GM18520 (cell line): Measurements from ENCODE around the gene DPY19L1.
A peak's percentile ranks its signal among the peaks of the same experiment; 100 is the strongest.
"Not testable (repeated sequence)": the region's sequence is repeated elsewhere in the genome, so short reads cannot be mapped to it uniquely, and the experiment has no call there.

Source experiments
- ATAC-seq: cut with Tn5 transposase; IDR thresholded peaks from one replicate; pipeline ENCODE4 v1.9.1; 2021; ENCODE audit not compliant: unreplicated experiment

DPY19L1 gene

DNA sequence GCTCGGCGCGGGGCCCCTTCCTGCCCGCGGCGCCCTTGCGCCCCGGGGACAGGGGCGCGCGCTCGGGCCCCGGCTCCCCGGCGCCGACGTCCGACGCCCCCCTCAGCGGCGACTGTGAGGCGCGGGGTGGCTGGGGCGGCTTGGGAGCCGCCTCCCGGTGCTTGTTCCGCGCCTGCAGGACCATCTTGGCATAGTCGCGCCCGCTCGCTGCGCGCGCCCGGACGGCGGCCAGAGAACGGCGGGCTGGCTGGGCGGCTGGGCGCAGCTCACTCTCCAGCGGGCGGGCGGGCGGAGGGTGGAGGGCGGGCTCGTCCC lies at the start of gene DPY19L1:
Gene DPY19L1, minus strand, starts transcription at position 275 of the 315 bp plus-strand sequence. Its CDS starts 91 bp downstream, at position 184.
- ATAC-seq, result no peak

DNA sequence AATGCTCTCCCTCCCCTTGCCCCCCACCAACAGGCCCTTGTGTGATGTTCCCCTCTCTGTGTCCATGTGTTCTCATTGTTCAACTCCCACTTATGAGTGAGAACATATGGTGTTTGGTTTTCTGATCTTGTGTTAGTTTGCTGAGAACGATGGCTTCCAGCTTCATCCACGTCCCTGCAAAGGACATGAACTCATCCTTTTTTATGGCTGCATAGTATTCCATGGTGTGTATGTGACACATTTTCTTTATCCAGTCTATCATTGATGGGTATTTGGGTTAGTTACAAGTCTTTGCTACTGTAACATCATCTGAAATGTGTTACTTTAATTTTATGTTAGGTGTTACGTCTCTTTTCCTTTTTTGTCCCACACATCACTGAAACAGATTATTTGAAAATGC lies 42.2 kb upstream of the DPY19L1 start:
- not testable (repeated sequence) for ATAC-seq

DNA sequence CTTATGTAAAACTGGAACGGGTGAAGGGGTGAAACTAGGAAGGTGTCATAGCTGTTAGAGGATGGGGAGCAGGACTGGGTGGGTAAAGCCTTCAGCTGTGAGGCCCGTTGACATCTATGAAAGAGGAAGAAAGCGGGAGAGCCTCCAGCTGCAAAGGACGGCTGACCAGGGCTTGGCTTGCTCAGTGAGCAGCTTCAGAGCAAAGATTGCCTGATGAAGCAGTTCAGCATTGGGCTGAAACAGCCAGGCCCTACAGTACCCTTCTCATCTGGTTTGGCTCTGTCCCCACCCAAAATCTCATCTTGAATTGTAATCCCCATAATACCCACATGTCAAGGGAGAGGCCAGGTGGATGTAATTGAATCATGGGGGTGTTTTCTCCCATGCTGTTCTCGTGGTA lies 36.7 kb upstream of the DPY19L1 start:
- not testable (repeated sequence) for ATAC-seq

DNA sequence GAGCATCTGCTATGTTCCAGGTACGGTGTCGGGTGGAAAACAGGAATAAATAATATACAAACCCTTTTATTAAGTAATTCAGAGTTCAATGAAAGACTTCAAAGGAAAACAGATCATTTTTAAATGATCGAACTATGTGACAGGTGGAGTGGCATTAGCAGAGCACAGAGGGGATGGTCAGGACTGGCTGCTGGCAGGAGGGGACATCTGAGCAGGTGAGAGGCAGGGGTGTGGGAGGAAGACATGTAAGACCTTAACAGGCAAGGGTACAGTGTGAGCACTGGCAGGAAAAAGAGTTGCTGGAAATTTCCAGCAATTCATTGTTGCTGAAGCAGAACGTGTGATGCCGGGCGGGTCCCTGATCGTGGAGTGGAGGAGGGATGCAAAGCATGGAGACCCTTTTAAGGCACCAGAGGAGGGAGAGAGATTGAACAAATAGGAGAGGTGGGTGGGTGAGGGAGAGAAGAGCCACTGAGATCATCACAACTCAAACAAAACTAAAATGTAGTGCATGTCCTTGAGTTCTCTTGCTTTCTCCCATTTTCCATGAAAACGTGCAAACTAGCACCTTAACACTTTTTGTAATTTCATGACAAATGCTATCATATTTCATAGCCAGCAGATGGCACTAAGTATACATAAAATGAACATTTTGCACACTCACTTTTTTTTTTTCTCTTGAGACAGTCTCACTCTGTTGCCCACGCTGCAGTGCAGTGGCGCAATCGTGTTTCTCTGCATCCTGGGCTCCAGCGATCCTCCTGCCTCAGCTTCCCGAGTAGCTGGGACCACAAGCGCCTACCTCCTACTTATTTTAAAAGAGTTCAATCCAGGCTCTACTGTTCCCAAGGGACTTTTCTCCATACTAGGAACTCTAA lies 35.9 kb upstream of the DPY19L1 start:
- ATAC-seq, result not testable (repeated sequence)

DNA sequence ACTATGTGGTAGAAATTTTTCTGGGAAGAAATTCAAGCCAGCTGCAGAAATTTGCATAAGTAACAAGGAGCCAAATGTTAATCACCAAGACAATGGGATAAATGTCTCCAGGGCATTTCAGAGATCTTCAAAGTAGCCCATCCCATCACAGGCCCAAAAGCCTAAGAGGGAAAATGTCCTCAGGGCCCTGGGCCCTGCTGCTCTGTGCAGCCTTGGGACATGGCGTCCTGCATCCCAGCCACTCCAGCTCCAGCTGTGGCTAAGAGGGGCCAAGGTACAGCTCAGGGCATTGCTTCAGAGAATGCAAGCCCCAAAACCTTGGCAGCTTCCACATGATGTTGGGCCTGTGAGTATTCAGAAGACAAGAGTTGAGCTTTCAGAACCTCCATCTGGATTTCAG lies 31.8 kb upstream of the DPY19L1 start:
- ATAC-seq, result not testable (repeated sequence)

DNA sequence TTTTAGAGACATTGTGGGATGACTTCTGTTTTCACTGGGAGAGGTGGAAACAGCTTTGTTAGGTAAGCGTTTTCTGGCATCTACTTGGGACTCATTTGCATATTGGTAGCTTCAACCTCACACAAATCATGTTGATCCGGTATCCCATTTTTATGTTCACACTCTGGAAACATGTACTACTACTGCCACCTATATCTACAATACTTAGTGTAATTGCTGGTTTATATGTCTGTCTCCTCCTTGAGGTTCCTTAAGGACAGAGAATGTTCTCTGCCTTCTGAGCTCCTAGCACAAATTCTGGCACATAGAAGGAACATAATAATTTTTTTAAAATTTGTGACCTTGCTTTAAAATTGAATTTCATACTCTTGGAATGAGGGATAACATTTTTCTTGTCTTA lies 28.1 kb upstream of the DPY19L1 start:
- ATAC-seq, result not testable (repeated sequence)

DNA sequence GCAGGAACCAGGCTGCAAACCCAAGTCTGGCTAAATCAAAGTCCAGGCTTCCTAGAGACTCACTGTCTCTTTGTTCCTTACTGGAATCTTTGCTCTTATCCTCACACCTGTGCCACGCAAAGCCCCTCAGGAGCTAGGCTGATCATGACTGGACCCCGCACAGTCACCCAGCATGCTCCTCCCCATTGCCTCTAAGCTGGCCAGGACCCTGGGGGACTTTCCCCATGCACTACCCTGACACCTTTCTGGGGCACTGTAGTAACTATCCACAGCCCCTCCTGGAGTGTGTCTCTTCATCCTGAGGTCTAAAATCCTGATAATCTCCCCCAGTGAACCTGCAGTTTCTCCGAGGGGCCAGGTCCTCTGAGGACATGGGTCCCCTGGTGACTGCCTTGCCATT lies 21.3 kb upstream of the DPY19L1 start:
- not testable (repeated sequence) for ATAC-seq

DNA sequence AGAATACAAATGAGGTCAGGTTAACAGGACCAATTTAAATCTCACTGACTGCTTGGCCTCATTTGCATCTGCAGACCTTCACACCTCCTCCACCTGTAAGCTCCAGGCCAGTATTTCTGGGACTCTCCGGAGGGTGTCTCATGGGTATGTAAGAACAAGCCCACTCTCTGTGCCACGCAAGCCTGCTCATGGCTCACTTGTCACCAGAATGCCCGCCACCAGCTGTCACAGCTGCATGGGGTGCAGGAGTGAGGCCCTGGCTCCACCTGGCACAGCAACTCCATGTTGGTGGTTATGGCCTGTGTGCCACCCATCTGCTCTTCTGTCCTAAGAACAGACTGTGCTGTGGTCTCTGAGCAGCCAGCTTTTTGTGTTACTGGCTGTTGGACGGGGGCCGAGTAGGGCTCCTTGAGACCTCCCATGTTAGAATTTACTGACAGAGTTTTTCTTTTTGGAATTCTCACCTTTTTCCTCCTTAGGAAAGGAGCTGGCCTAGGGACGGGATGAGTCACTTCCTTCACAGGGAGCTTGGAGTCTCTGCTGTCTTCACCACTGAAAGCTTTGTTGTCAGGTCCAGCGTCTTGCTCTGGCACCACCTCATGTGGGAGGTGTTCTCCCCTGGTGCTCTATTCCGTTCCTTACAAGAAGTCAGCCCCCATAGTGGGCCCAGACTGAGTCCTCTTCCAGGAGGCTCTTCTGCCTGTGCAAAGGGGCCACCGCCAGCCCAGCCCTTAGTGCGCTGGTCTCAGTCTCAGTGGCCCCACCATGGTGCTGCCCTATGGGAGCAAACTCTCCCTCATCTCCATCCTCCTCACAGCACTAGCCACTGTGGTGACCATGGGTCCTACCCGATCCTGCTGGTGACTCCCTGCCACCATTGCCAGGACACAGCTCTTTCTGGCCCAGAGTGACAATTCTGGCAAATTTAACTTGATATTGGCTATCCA lies 20.5 kb upstream of the DPY19L1 start:
- not testable (repeated sequence) for ATAC-seq

DNA sequence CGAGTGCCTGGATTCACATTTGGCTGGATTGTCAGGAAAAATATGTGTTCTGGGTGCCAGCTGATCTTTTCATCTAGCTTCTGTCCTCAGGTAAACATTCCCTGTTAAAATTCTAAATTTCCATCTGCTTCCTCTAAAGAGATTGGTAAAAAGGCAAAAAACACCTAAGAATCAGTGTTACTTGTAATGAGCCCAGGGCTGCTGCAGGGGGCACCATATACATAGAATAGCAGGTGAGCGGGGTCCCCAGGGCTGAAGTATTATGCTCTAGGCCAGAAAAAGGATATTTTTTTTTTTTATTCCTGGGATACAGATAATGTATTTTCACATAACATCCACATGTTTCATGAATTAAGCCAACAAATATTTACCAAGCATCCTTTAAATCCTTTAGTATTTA lies 18.4 kb upstream of the DPY19L1 start:
- not testable (repeated sequence) for ATAC-seq

DNA sequence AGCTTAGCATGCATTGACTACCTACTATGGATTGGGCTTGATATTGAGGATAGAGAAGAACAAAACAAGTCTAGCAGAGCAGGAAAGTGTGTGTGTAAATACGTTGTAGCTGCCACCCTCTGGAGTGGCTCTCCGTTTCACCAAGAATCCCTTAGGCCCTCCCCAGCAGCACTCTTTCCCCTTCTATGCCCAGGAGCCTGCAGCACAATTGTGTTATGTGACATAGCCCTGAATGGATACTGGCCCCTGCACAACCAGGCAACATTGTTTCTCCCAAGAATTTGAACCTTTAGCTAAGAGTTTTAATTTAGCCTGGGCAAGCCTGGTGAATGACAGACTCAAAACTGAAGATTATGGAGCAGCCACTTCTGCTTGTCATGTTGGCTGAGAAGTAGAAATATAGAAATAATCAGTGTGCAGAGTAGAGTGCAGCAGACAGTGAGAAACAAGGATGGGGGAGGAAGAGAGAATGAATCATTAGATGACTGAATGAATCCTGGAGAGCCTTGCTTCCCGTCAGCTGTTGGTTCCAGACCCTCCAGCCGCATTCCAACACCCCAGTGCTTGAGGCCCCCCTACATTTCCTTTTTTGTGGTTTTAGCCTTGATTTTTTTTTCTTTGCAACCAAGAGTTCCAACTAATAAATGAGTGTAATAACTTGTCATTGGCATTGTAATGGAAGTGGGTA lies 16.3 kb upstream of the DPY19L1 start:
- ATAC-seq, result not testable (repeated sequence)

DNA sequence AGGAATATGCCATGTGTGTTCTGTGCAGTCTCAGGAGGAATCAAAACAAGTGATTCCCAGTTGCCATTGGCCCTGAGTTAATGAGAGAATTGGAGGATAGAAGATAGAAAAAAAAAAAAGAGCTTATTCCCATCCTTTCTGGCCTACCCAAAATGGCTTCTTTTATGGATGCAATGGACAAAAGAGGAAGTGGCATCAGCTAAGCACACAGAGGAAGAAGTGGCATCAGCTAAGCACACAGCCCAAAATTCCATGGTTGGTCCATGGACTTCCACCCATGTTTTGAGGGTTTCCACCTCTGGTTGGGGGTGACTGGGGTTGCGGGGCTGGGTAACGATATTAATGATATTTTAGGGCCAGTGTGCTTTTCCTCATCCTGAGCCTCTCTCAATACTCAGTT lies 11.1 kb upstream of the DPY19L1 start:
- not testable (repeated sequence) for ATAC-seq

DNA sequence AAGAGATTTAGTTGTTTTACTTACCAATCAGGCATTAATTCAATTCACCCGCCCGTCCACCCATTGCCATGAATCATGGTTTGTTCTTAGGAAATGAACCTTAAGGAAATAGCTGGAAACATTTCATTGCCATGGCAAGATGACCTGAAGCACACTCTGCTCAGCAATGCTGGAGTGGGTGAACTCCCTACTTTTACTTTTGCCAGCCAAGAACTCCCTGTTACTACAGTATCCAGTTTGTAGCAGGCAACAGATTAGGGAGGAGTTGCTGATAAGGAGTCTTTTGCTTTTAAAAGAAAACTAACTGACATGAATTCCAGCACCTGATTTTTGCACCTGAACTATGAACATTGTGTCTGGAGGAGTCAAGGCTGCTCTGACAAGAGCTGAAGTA lies 10.6 kb upstream of the DPY19L1 start:
- ATAC-seq, result not testable (repeated sequence)

DNA sequence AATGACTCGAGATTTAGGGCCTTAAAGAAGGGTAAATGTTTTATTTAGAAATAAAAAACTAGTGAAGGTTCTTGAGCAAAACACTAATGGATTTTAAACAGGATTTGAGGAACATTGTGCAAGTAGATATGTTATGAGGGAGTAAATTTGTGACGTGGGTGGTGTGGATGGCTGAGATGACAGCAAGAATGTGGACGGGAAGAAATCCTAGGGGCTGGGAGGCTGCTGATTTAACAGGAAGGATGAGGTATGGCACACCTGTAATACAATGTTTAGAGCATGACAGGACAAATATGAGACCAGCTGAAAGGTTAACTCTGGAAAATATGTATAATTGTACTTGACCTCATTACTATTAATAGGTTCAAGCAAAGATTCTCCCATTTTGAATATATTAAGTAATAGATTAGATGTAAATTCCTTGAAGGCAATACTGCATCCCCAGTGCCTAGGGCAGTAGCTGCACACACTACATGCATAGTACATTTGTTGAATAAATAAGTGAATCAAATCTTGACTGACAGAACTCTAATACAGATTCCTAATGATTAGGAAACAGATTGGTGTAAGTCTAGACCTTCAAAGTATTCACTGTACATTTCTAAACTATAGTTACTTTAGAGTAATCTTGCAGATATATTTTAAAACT lies 10.1 kb upstream of the DPY19L1 start:
- not testable (repeated sequence) for ATAC-seq

DNA sequence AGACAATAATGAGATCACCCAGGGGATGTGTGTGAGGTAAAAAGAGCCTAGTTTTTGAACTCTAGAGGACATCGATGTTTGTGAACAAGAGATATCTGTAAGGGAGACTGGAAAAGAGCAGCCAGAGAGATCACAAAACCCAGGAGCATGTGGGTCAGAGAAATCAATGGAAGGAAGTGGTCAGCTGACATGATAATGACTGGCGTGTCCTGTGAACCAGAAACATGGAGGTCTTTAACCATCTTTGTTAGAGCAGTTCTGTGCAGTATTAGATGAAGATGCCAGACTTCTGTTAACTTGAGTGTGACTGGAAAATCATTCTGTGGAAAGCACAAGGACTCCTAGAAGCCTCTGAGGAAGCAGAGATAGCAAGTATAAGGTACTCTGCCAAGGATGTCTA lies 6.0 kb upstream of the DPY19L1 start:
- not testable (repeated sequence) for ATAC-seq

DNA sequence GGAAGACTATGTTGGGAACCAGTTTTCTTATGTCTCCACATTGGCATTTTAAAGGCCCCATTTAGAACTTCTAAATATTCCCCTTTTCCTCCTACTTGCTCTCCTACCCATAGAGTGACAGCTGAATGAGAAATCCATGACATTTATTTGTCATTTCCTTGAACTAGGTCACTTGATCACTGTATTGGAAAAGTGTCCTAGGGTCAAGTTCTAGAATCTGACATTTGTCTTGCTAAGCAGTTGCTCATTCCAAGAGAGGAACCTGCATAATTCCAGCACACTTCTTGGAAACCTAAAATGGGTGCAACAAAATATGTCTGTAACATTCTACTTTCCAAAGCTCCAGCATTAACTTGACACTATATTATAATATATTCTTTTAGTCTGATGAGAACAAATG lies 3.6 kb upstream of the DPY19L1 start:
- no peak for ATAC-seq

DNA sequence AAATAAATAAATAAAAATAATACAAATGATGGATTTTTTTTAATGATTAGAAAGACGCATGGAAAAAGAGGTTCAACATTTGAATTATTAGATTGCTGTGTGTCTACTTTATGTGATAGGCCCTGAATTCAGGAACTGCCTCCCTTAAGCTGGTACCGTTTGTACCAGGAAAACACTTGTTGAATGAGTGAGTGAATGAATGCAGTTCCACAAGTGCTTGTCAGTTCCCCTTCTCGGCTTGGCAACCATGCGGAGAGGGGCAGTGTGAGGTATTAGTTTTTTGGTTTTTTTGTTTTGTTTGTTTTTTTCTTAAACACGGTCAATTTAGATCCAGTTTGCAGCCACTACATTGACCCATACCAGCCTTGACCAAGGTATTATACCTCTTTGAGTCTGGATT lies 2.1 kb upstream of the DPY19L1 start:
- ATAC-seq, result no peak

DNA sequence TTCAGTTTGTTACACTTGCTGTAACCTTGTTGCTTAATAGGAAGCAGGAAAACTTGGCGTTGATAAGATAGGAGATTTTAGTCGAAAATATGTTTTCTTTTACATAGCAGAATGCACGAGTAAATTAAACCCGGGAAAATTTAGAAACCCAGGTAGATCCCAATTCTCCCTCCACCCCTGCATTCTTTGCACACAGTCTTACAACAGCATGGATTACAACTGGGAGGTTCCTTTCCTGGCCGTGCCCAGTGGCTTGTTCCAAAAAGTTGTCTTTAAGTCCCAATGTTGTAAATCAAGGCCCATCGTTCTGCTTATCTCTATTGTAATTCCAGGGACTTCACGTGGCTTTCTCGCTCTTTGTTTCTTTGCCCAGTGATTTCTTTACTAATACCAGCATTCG lies 1.1 kb upstream of the DPY19L1 start:
- no peak for ATAC-seq

DNA sequence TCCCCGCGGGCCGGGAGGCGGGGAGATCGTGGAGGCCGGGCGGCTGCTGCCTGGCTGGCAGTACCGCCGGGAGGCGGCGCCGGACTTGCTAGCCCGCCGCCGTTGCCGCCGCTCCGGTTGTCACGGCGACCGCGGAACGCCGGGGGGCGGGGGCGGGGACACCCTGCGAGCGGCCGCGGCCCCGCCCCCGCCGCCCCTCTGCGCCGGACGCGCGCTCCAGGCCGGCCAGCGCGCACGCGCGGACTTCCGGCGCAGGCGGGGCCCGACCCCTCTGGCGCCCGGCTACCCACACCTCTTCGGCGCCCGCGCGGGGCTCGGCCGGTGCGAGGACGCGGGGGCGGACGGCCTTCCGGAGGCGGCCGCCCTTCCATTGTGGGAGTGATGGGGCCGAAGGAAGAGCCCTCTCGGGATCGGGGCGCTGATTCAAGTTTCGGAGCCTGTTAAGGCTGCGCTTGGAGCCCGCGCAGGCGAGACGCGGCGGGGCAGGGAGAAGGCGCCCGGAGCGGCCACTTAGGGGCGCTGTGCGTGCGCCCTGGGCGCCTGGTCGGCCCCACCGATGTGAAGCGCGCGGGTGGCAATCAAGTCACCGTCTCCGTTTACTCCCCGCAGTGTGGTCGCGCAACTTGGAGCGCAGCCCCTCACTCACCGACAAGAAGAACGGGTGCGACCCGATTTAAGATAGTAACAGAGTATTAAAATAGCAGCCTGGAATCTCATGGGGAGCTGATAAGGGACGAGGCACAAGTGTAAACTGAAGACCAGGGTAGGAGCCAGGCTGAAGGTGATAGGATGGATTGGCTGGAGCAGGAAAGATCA lies 449 bp upstream of the DPY19L1 start:
- ATAC-seq, result peak; percentile 84

DNA sequence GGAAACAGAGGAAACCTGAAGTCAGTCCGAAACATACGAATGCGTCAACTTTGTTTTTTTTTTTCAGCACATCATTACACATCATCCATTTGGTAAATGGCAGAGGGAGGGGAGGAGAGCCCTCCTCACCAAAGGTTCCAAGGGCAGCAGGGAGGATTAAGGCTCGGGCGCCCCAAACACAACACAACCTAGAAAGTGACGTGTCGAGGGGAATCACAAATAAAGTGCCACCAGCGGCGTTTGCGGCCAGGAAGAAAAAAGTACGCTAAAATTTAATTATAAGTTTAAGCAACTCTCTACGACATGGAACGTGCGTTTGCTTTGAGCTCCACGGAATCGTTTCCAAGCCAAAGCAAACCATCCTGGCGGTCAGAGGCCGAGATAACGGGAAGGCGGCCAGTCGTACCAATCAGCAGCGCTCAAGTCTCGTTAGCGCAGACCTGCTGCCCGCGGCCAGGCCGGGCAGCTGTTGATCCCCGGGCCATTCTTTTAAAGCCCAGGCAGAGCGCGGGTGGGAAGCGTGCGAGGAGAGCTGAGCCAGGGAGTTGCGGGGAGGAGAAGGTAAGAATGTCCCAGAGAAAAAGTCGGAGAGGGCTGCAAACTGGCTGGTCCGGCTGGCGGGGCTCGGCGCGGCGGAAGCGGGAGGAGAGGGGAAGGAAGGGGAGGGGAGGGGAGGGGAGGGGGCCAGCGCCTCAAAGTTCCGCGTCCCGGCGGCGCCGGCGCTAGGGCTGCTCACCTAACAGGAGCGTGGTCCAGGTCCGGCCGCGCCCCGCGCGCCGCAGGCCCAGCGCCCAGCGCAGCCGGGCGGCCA lies 719 bp downstream of the DPY19L1 start:
- no peak for ATAC-seq
